Chondrocyte (in vitro differentiated cells): Measurements from ENCODE around the gene SDK2. TPM values are rescaled to one million over a fixed set of nuclear protein-coding genes. Genes with fewer than 3 reads are reported as not detected.

Source experiments
- DNase-seq: peaks from one replicate; pipeline ENCODE4 v3.0.0; 2021; ENCODE audit warnings: mixed read lengths, low spot score
- H3K27ac Mint-ChIP-seq: one replicate; pipeline ENCODE4 v1.8.0; 2021; ENCODE audit warnings: mild to moderate bottlenecking, moderate library complexity, mixed read lengths; ENCODE audit not compliant: unreplicated experiment
- H3K27me3 Mint-ChIP-seq: 2 replicates; pipeline ENCODE4 v1.8.0; 2021; ENCODE audit warnings: low read depth, mixed read lengths
- H3K36me3 Mint-ChIP-seq: 2 replicates; pipeline ENCODE4 v1.8.0; 2021; ENCODE audit warnings: low read depth, mixed read lengths
- H3K4me1 Mint-ChIP-seq: 2 replicates; pipeline ENCODE4 v1.8.0; 2021; ENCODE audit warnings: low read depth, mild to moderate bottlenecking, mixed read lengths
- H3K4me3 Mint-ChIP-seq: one replicate; pipeline ENCODE4 v1.8.0; 2021; ENCODE audit warnings: mild to moderate bottlenecking, moderate library complexity, mixed read lengths; ENCODE audit not compliant: unreplicated experiment
- H3K9me3 Mint-ChIP-seq: 2 replicates; pipeline ENCODE4 v1.8.0; 2021; ENCODE audit warnings: low read depth, mixed read lengths
- total RNA-seq: library from RNA; stranded (reverse); gene quantifications from 3 replicates; pipeline ENCODE4 v1.2.1, GENCODE V29; 2021
- TF ChIP-seq, protein P1 (sequence below): fragments of 200-600 bp; sonication (generic); IDR thresholded peaks from 2 replicates; pipeline ENCODE4 v1.5.0; 2021; ENCODE audit warnings: antibody characterized with exemption, mild to moderate bottlenecking, moderate library complexity

The SDK2 gene
- total RNA-seq, 1 donor from 2014 or later = 15.8 TPM

DNA sequence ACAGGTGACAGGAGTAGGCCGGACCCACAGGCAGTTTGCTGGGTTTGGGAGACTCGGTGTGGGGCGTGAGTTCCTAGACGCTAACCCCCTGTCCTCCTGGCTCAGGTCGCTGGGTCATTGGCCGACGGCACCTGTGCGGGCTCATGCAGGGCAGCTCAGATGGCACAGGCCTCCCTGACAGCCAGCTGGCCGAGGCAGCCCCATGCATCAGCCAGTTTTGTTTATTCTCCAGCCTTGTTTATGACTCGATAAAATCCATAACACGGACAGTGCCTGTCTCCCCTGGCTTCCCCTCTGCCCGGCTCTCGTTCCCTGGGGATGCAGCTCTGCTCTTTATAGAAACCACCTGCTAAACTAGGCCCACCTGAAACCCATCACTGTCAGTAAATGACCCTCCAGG is 46.0 kb downstream of the SDK2 start:
- Mint-ChIP-seq H3K27ac (no peak overlapping the region), H3K4me1 (peaks cover 20% of the 10 kb centered on the region), H3K27me3 (no peaks in the 10 kb centered on the region), H3K9me3 (no peaks in the 10 kb centered on the region), H3K36me3 (no peaks in the 10 kb centered on the region), H3K4me3 (no peak overlapping the region)
- no peak for DNase-seq
- TF ChIP-seq, protein P1, sequence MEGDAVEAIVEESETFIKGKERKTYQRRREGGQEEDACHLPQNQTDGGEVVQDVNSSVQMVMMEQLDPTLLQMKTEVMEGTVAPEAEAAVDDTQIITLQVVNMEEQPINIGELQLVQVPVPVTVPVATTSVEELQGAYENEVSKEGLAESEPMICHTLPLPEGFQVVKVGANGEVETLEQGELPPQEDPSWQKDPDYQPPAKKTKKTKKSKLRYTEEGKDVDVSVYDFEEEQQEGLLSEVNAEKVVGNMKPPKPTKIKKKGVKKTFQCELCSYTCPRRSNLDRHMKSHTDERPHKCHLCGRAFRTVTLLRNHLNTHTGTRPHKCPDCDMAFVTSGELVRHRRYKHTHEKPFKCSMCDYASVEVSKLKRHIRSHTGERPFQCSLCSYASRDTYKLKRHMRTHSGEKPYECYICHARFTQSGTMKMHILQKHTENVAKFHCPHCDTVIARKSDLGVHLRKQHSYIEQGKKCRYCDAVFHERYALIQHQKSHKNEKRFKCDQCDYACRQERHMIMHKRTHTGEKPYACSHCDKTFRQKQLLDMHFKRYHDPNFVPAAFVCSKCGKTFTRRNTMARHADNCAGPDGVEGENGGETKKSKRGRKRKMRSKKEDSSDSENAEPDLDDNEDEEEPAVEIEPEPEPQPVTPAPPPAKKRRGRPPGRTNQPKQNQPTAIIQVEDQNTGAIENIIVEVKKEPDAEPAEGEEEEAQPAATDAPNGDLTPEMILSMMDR = no peak

DNA sequence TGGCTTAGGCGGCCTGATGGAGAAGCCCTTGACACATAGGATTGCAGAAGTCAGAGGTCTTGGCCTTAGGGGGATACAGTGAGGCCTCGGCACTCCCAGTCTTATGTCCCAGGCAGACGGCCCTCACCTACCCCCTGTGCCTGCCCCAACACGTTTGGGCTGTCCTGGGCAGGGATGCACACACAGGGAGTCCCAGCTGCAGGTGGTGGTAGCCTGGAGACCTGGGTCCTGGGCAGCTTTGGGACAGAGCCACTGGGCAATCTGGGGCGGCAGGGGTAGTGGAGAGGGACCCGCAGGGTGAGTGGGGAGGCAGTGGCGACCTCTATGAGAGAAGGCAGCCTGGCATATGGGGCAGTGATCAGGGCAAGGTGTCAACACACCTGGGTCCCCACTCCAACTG is 48.3 kb downstream of the SDK2 start:
- H3K27me3 Mint-ChIP-seq = no peaks in the 10 kb centered on the region
- TF ChIP-seq, protein P1 = peak; percentile 24

DNA sequence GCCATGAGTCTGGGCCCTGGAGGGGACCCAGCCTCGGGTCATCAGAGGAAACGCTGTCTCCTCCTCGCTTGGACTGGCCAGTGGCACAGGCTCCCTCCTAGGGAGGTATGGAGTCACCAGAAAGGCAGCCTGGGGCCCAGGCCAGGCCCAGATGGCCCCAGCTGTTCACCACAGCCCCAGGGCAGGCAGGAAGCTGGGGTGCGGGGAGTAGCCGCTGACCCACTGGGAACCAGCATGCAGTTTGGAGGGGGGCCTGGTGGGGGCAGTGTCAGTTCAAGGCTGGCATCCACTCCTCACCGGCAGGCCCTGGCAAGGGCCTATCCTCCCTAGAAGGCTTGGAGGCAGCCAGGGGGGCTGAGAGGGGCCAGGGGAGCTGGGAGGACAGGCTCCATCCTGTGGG is 48.8 kb downstream of the SDK2 start:
- TF ChIP-seq, protein P1 = peak; percentile 78
- Mint-ChIP-seq H3K27ac (no peak overlapping the region), H3K36me3 (no peaks in the 10 kb centered on the region), H3K9me3 (no peaks in the 10 kb centered on the region), H3K27me3 (no peaks in the 10 kb centered on the region), H3K4me1 (peaks cover 18% of the 10 kb centered on the region), H3K4me3 (no peak overlapping the region)
- DNase-seq = no peak

More for the DNA sequence above, 48.3 kb downstream of the SDK2 start:
- Mint-ChIP-seq H3K27ac (no peak overlapping the region), H3K4me3 (no peak overlapping the region), H3K4me1 (peaks cover 20% of the 10 kb centered on the region), H3K36me3 (no peaks in the 10 kb centered on the region), H3K9me3 (no peaks in the 10 kb centered on the region)
- no peak for DNase-seq

DNA sequence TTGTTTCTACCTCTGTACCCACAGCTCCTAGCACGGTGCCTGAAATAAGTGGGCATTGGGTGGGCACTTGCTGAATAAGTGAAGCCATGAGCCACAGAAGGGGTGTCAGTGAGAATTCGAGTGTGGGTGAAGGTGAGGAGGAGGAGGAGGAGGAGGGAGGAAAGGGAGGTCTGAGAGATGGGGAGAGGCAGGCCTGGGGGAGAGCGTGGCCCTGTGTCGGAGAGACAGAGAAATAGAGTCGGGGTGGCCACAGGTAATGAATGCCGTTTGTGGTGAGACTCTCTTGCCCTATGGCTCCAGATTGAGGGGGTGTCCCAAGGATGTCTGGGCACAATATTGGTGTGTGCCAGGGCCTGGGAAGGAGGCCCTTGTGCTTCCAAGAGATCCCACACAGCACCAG is 49.2 kb downstream of the SDK2 start:
- DNase-seq = no peak
- TF ChIP-seq, protein P1 = no peak
- Mint-ChIP-seq H3K36me3 (no peaks in the 10 kb centered on the region), H3K4me1 (peaks cover 14% of the 10 kb centered on the region), H3K9me3 (no peaks in the 10 kb centered on the region), H3K27ac (peak overlapping the region; percentile 65), H3K4me3 (no peak overlapping the region), H3K27me3 (no peaks in the 10 kb centered on the region)

DNA sequence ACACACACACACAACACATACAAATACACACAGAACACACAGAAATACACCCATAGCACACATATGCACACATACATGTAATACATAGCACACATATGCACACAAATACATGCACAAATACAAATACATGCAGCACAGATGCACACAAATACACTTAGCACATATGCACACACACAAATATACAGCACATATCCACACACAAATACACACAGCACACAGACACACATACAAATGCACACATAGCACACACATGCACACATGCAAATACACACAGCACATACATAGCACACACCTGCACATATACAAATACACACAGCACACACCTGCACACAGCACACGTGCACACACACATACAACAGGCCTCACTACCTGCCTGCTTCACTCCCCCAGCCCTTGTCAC is 49.6 kb downstream of the SDK2 start:
- peaks cover 10% of the 10 kb centered on the region for H3K4me1 Mint-ChIP-seq
- H3K27me3 Mint-ChIP-seq = no peaks in the 10 kb centered on the region
- H3K36me3 Mint-ChIP-seq = no peaks in the 10 kb centered on the region
- DNase-seq = no peak
- H3K9me3 Mint-ChIP-seq = no peaks in the 10 kb centered on the region
- TF ChIP-seq, protein P1 = no peak
- no peak overlapping the region for H3K4me3 Mint-ChIP-seq
- peak overlapping the region; percentile 65 for H3K27ac Mint-ChIP-seq
